Peyer's patch (tissue), 4 donors: ENCODE results near the gene NIPBL.
"Not testable (repeated sequence)": the region's sequence is repeated elsewhere in the genome, so short reads cannot be mapped to it uniquely, and the experiment has no call there.

Experiments used
- CTCF ChIP-seq, 6 experiments: fragments of 450-650 bp in 4 of 6; fragments of 200-600 bp in 2 of 6; sonication (generic) in 1 of 6; IDR thresholded peaks; one replicate each; pipeline ENCODE4 v1.5.1; 2017 to 2019; ENCODE audit warnings: antibody characterized with exemption in 6 of 6, mild to moderate bottlenecking in 3 of 6, moderate library complexity in 1 of 6
- POLR2A ChIP-seq, 2 donors: fragments of 450-650 bp; IDR thresholded peaks; one replicate each; pipeline ENCODE4 v1.5.1; 2017; ENCODE audit warnings: antibody characterized with exemption in 2 of 2, mild to moderate bottlenecking in 2 of 2, moderate library complexity in 2 of 2

GRCh38 chr5:37086026-37086425 is 209.5 kb downstream of the NIPBL start:
- TF ChIP-seq CTCF, POLR2A (IDR thresholded peaks at IDR 0.05): not testable (repeated sequence)
